GM18517 (cell line): Measurements from ENCODE around the gene MYOF.

Source experiments
- ATAC-seq: cut with Tn5 transposase; IDR thresholded peaks from one replicate; pipeline ENCODE4 v1.9.1; 2021; ENCODE audit warnings: mild to moderate bottlenecking, moderate library complexity; ENCODE audit not compliant: unreplicated experiment

MYOF gene

GRCh38 chr10:93261961-93262610, 220.0 kb downstream of the MYOF start:
- ATAC-seq = no peak

- no peak for ATAC-seq
Measured at GRCh38 chr10:93261089-93261488, 221.0 kb downstream of the MYOF start.

GRCh38 chr10:93259126-93259525, 223.0 kb downstream of the MYOF start:
- ATAC-seq = no peak
